Ishikawa (cell line): Measurements from ENCODE around the gene DIP2C.

Experiments
- CREB1 ChIP-seq: IDR thresholded peaks from 2 replicates; pipeline ENCODE4 v1.6.1; 2012; ENCODE audit warnings: low read depth
- EGR1 ChIP-seq: IDR thresholded peaks from 2 replicates; pipeline ENCODE4 v1.6.1; 2012
- EP300 ChIP-seq: IDR thresholded peaks from 2 replicates; pipeline ENCODE4 v1.6.1; 2012; ENCODE audit warnings: borderline replicate concordance
- FOXM1 ChIP-seq: IDR thresholded peaks from 2 replicates; pipeline ENCODE4 v1.6.1; 2012; ENCODE audit warnings: low read depth, borderline replicate concordance
- NFIC ChIP-seq: IDR thresholded peaks from 2 replicates; pipeline ENCODE4 v1.6.1; 2012
- RAD21 ChIP-seq: IDR thresholded peaks from 2 replicates; pipeline ENCODE4 v1.6.1; 2012; ENCODE audit warnings: low read depth
- TAF1 ChIP-seq: IDR thresholded peaks from 2 replicates; pipeline ENCODE4 v1.6.1; 2012; ENCODE audit warnings: low read depth, mild to moderate bottlenecking
- USF1 ChIP-seq: IDR thresholded peaks from 2 replicates; pipeline ENCODE4 v1.6.1; 2012
- YY1 ChIP-seq: IDR thresholded peaks from 2 replicates; pipeline ENCODE4 v1.6.1; 2012; ENCODE audit warnings: low read depth
- TF ChIP-seq, protein P1 (sequence below): IDR thresholded peaks from 2 replicates; pipeline ENCODE4 v1.6.1; 2012; ENCODE audit warnings: low read depth, mild to moderate bottlenecking
- TF ChIP-seq, protein P2 (sequence below): IDR thresholded peaks from 2 replicates; pipeline ENCODE4 v1.6.1; 2012

DNA sequence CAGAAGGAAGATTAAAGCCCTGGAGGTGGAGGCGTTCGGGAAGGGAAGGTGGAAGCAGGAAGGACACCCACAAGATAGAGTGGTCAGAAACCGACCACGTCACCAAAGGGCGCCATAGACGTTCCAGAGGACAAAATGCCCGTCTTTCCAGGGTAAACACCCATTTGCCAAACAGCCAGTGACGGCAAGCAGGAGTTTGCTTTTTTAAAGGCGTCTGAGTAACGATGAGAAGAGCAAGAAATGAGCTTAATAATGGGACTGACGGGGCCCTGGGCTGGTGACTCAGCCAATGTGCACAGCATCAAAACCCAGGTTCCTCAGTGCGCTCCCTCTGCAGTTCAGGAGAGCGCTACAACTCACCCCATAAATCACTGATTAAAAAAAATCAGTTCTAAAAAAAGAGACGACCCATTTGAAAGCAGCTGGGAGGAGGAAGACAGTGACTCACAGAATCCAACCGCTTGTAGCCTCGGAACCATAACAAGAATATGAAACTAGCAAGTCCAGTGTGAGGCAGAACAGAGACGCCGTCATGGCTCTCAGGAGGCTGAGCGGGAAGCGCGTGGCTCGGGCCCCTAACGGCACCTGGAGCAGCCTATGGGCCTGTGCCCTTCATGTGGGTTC, 5.9 kb downstream of the DIP2C start:
- no peak for TF ChIP-seq TAF1
- TF ChIP-seq RAD21 = no peak
- TF ChIP-seq, protein P1, sequence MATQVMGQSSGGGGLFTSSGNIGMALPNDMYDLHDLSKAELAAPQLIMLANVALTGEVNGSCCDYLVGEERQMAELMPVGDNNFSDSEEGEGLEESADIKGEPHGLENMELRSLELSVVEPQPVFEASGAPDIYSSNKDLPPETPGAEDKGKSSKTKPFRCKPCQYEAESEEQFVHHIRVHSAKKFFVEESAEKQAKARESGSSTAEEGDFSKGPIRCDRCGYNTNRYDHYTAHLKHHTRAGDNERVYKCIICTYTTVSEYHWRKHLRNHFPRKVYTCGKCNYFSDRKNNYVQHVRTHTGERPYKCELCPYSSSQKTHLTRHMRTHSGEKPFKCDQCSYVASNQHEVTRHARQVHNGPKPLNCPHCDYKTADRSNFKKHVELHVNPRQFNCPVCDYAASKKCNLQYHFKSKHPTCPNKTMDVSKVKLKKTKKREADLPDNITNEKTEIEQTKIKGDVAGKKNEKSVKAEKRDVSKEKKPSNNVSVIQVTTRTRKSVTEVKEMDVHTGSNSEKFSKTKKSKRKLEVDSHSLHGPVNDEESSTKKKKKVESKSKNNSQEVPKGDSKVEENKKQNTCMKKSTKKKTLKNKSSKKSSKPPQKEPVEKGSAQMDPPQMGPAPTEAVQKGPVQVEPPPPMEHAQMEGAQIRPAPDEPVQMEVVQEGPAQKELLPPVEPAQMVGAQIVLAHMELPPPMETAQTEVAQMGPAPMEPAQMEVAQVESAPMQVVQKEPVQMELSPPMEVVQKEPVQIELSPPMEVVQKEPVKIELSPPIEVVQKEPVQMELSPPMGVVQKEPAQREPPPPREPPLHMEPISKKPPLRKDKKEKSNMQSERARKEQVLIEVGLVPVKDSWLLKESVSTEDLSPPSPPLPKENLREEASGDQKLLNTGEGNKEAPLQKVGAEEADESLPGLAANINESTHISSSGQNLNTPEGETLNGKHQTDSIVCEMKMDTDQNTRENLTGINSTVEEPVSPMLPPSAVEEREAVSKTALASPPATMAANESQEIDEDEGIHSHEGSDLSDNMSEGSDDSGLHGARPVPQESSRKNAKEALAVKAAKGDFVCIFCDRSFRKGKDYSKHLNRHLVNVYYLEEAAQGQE = no peak
- TF ChIP-seq, protein P2, sequence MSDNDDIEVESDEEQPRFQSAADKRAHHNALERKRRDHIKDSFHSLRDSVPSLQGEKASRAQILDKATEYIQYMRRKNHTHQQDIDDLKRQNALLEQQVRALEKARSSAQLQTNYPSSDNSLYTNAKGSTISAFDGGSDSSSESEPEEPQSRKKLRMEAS = no peak
- no peak for TF ChIP-seq NFIC
- TF ChIP-seq CREB1 = no peak
- no peak for TF ChIP-seq EP300
- no peak for TF ChIP-seq YY1
- no peak for TF ChIP-seq FOXM1
- no peak for TF ChIP-seq USF1
- TF ChIP-seq EGR1 = no peak
